Measurements from ENCODE around the gene ACOT8. TPM values are rescaled to one million over a fixed set of nuclear protein-coding genes. Genes with fewer than 3 reads are reported as not detected.

Gene ACOT8
- total RNA-seq, 4 donors from 2014 or later: 84.6 to 108 (median 99.7) TPM

DNA sequence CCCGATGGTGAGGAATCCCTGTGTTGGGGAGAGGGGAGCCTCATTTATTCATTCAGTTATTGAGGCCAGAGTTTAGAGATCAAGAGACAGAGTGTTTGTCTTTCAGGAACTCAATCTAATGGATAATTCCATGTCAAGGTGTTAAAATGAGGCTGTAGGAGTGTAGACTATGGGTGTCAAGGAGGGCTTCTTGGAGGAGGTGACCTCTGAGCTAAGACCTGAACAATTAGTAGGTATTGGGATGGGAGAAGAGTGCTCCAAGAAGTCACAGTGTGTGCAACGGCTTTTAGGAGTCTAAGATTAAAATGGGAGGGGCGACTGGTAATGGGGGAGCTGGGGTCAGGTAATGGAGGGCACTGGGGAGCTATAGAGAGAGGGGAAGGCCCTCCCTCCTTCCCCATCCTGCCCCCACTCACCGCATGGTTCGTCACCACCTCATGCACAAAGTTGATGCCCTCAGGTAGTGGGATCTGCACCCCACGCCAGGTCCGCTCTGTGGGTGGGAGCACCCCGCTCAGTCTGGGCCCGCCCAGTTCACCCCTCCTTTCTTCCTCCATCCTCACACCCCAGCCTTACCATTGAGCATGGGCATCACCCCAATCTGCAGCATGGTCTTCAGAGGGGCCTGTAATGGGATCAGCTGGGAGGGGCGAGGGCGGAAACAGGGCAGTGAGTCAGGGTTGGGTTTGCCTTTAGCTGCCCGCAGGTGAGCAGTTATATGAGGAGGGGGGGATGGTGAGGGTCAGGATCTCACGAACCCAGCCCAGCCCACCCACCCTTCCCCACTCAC lies 42.0 kb upstream of the ACOT8 start:
- DNase-seq: no peak
- no peak for TF ChIP-seq CTCF (IDR thresholded peaks at IDR 0.05)
- no peak for TF ChIP-seq POLR2A (IDR thresholded peaks at IDR 0.05)
- TF ChIP-seq EP300 (IDR thresholded peaks at IDR 0.05; ENCODE audit: low read depth): no peak
- TF ChIP-seq POLR2AphosphoS5 (IDR thresholded peaks at IDR 0.05): no peak
- in situ Hi-C loops (cut with MboI; ENCODE audit: low pct_ligation_motif_present in 1 of 4, low pct_unique_long_range_greater_than_20kb in 1 of 4, low sequenced_read_pairs in 3 of 4): no loop called here
- 79 to 87% methylated on average over 3 to 13 of the region's 13 CpGs for WGBS, 2 donors (ENCODE audit: low coverage in 1 of 2)
- peaks cover 0 to 33% (median 6%) of the 10 kb centered on the region in 4 donors for H3K36me3 ChIP-seq
- no peak overlapping the region for H3K4me3 ChIP-seq
- intact Hi-C loops (cut with DNase I; ENCODE audit: low total_unique reads): loop anchor here (10.0 kb wide), 1 partner anchor 104 kb away; the partner anchor contains the start of genes DNTTIP1 and WFDC3
- no peaks in the 10 kb centered on the region for H3K27me3 ChIP-seq
- no peaks in the 10 kb centered on the region for H3K4me1 ChIP-seq
- no peak overlapping the region for H3K27ac ChIP-seq
- no peaks in the 10 kb centered on the region for H3K9me3 ChIP-seq

DNA sequence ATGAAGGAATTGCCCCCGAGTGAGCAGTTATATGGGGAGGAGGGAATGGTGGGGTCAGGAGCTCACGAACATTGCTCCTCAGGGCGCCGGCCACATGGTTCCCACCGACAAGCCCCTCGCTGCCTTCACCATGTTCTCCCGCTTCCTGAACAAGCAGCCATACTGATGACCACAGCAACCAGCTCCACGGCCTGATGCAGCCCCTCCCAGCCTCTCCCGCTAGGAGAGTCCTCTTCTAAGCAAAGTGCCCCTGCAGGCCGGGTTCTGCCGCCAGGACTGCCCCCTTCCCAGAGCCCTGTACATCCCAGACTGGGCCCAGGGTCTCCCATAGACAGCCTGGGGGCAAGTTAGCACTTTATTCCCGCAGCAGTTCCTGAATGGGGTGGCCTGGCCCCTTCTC lies 41.1 kb upstream of the ACOT8 start:
- no peak overlapping the region for H3K27ac ChIP-seq
- intact Hi-C loops (cut with DNase I; ENCODE audit: low total_unique reads): loop anchor here (10.0 kb wide), 1 partner anchor 103 kb away; the partner anchor contains the start of genes DNTTIP1 and WFDC3
- H3K4me1 ChIP-seq: peaks cover 0 to 5% (median 4%) of the 10 kb centered on the region in 4 donors
- in situ Hi-C loops (cut with MboI; ENCODE audit: low pct_ligation_motif_present in 1 of 4, low pct_unique_long_range_greater_than_20kb in 1 of 4, low sequenced_read_pairs in 3 of 4): no loop called here
- TF ChIP-seq EP300 (IDR thresholded peaks at IDR 0.05; ENCODE audit: low read depth) (no peak), CTCF (IDR thresholded peaks at IDR 0.05) (no peak), POLR2AphosphoS5 (IDR thresholded peaks at IDR 0.05) (no peak), POLR2A (IDR thresholded peaks at IDR 0.05) (no peak)
- no peaks in the 10 kb centered on the region for H3K9me3 ChIP-seq
- WGBS, 2 donors (ENCODE audit: low coverage in 1 of 2): 91% methylated on average over 12 of the region's 12 CpGs; no CpG with 5 or more reads in 1 of the 2 donors
- no peak overlapping the region for H3K4me3 ChIP-seq
- no peak for DNase-seq
- peaks cover 0 to 37% (median 6%) of the 10 kb centered on the region in 4 donors for H3K36me3 ChIP-seq
- no peaks in the 10 kb centered on the region for H3K27me3 ChIP-seq

GRCh38 chr20:45897692-45898091 lies 40.5 kb upstream of the ACOT8 start:
- intact Hi-C loops (cut with DNase I; ENCODE audit: low total_unique reads) (loop anchor here (10.0 kb wide), 1 partner anchor 103 kb away; the partner anchor contains the start of genes DNTTIP1 and WFDC3), in situ Hi-C loops (cut with MboI; ENCODE audit: low pct_ligation_motif_present in 1 of 4, low pct_unique_long_range_greater_than_20kb in 1 of 4, low sequenced_read_pairs in 3 of 4) (no loop called here)
- peaks cover 5 to 11% (median 10%) of the 10 kb centered on the region in 4 donors for H3K4me1 ChIP-seq
- no peaks in the 10 kb centered on the region for H3K9me3 ChIP-seq
- peaks cover 0 to 37% (median 6%) of the 10 kb centered on the region in 4 donors for H3K36me3 ChIP-seq
- DNase-seq: no peak
- H3K4me3 ChIP-seq: no peak overlapping the region
- H3K27me3 ChIP-seq: no peaks in the 10 kb centered on the region
- TF ChIP-seq POLR2AphosphoS5 (IDR thresholded peaks at IDR 0.05): no peak
- TF ChIP-seq CTCF (IDR thresholded peaks at IDR 0.05): no peak
- no peak for TF ChIP-seq EP300 (IDR thresholded peaks at IDR 0.05; ENCODE audit: low read depth)
- TF ChIP-seq POLR2A (IDR thresholded peaks at IDR 0.05): no peak
- 92% methylated on average over 7 of the region's 7 CpGs; no CpG with 5 or more reads in 1 of the 2 donors for WGBS, 2 donors (ENCODE audit: low coverage in 1 of 2)
- H3K27ac ChIP-seq: no peak overlapping the region

GRCh38 chr20:45897289-45897688 lies 40.1 kb upstream of the ACOT8 start:
- 83% methylated on average over 2 of the region's 2 CpGs; no CpG with 5 or more reads in 1 of the 2 donors for WGBS, 2 donors (ENCODE audit: low coverage in 1 of 2)
- no peaks in the 10 kb centered on the region for H3K9me3 ChIP-seq
- peaks cover 0 to 37% (median 6%) of the 10 kb centered on the region in 4 donors for H3K36me3 ChIP-seq
- no peak overlapping the region for H3K27ac ChIP-seq
- in situ Hi-C loops (cut with MboI; ENCODE audit: low pct_ligation_motif_present in 1 of 4, low pct_unique_long_range_greater_than_20kb in 1 of 4, low sequenced_read_pairs in 3 of 4) (no loop called here), intact Hi-C loops (cut with DNase I; ENCODE audit: low total_unique reads) (loop anchor here (10.0 kb wide), 1 partner anchor 102 kb away; the partner anchor contains the start of genes DNTTIP1 and WFDC3)
- H3K4me1 ChIP-seq: peaks cover 9 to 15% (median 14%) of the 10 kb centered on the region in 4 donors
- H3K27me3 ChIP-seq: no peaks in the 10 kb centered on the region
- DNase-seq: no peak
- TF ChIP-seq CTCF (IDR thresholded peaks at IDR 0.05) (no peak), POLR2A (IDR thresholded peaks at IDR 0.05) (no peak)
- H3K4me3 ChIP-seq: no peak overlapping the region
